GM19351 (cell line): Measurements from ENCODE around the gene FAM9A.
"Not testable (repeated sequence)": the region's sequence is repeated elsewhere in the genome, so short reads cannot be mapped to it uniquely, and the experiment has no call there.

ENCODE experiments used
- ATAC-seq: cut with Tn5 transposase; IDR thresholded peaks from one replicate; pipeline ENCODE4 v1.9.1; 2021; ENCODE audit warnings: mild to moderate bottlenecking, moderate library complexity; ENCODE audit not compliant: unreplicated experiment

FAM9A gene

GRCh38 chrX:8805046-8805445, 3.9 kb upstream of the FAM9A start:
- no peak for ATAC-seq

GRCh38 chrX:8803326-8803725, 2.1 kb upstream of the FAM9A start:
- no peak for ATAC-seq

- ATAC-seq: not testable (repeated sequence)
Observed at GRCh38 chrX:8800351-8800750, 832 bp downstream of the FAM9A start.

- ATAC-seq: not testable (repeated sequence)
Observed at GRCh38 chrX:8799281-8799680, 1.9 kb downstream of the FAM9A start.

- ATAC-seq: not testable (repeated sequence)
Observed at GRCh38 chrX:8798702-8799101, 2.5 kb downstream of the FAM9A start.

GRCh38 chrX:8787119-8787518, 14.1 kb downstream of the FAM9A start:
- ATAC-seq: not testable (repeated sequence)

GRCh38 chrX:8784162-8784561, 17.0 kb downstream of the FAM9A start:
- ATAC-seq: no peak

GRCh38 chrX:8783714-8784098, 17.5 kb downstream of the FAM9A start:
- no peak for ATAC-seq

GRCh38 chrX:8783097-8783713, 18.0 kb downstream of the FAM9A start:
- peak; percentile 97 for ATAC-seq

- ATAC-seq: no peak
Observed at GRCh38 chrX:8782595-8782994, 18.6 kb downstream of the FAM9A start.

GRCh38 chrX:8781921-8782320, 19.3 kb downstream of the FAM9A start:
- not testable (repeated sequence) for ATAC-seq

GRCh38 chrX:8773117-8773516, 28.1 kb downstream of the FAM9A start:
- no peak for ATAC-seq

GRCh38 chrX:8760021-8760420, 41.2 kb downstream of the FAM9A start:
- ATAC-seq: no peak

- ATAC-seq: not testable (repeated sequence)
Observed at GRCh38 chrX:8758706-8759105, 42.5 kb downstream of the FAM9A start.

GRCh38 chrX:8757609-8758389, 43.4 kb downstream of the FAM9A start:
- not testable (repeated sequence) for ATAC-seq

GRCh38 chrX:8755813-8756212, 45.4 kb downstream of the FAM9A start:
- ATAC-seq: no peak

- ATAC-seq: no peak
Observed at GRCh38 chrX:8755116-8755515, 46.1 kb downstream of the FAM9A start.

- ATAC-seq: no peak
Observed at GRCh38 chrX:8749697-8750096, 51.5 kb downstream of the FAM9A start.

GRCh38 chrX:8748855-8749254, 52.3 kb downstream of the FAM9A start:
- peak; percentile 88 for ATAC-seq

GRCh38 chrX:8743126-8743732, 58.0 kb downstream of the FAM9A start:
- peak; percentile 75 for ATAC-seq

- ATAC-seq: peak; percentile 55
Observed at GRCh38 chrX:8741981-8742380, 59.2 kb downstream of the FAM9A start.
